AG09319 (cell line): Measurements from ENCODE around the gene SERPINA1.

Source experiments
- DNase-seq: peaks from one replicate; pipeline ENCODE4 v3.0.0-alpha.2; 2010; ENCODE audit warnings: low read depth; ENCODE audit errors: extremely low read depth
- TF ChIP-seq, protein P1 (sequence below): IDR thresholded peaks from 2 replicates; pipeline ENCODE4 v1.5.1; 2011; ENCODE audit warnings: low read depth, mild to moderate bottlenecking, inconsistent platforms, low read length, moderate library complexity

The SERPINA1 gene

DNA sequence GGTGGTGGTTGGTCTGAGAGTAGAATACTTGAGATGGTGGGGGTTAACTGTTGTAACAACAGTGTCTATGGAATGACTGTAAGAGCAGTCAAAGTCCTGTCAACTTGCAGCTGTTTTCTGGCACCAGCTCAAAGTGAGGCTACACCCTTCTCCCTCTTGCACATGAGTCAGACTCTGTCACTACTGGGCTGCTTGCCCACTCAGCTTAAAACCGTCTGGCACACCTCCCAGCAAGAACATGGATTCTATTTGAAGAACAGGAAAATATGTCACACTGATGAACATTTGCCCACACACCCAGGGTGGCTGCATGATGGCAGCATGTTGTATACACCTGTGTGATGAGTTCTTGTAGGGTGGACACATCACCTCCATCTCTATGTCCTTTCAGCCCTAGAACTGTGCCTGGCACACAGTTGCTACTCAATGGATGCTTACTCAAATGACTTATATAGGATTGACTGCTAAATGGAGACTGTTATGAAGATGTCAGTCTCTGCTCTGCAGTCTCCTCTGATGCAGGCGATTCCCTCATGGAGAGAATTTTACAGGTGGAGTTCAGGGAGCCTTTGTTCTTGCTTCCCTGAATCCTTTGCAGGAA lies 46.0 kb downstream of the SERPINA1 start:
- peak; percentile 98 for DNase-seq
- TF ChIP-seq, protein P1, sequence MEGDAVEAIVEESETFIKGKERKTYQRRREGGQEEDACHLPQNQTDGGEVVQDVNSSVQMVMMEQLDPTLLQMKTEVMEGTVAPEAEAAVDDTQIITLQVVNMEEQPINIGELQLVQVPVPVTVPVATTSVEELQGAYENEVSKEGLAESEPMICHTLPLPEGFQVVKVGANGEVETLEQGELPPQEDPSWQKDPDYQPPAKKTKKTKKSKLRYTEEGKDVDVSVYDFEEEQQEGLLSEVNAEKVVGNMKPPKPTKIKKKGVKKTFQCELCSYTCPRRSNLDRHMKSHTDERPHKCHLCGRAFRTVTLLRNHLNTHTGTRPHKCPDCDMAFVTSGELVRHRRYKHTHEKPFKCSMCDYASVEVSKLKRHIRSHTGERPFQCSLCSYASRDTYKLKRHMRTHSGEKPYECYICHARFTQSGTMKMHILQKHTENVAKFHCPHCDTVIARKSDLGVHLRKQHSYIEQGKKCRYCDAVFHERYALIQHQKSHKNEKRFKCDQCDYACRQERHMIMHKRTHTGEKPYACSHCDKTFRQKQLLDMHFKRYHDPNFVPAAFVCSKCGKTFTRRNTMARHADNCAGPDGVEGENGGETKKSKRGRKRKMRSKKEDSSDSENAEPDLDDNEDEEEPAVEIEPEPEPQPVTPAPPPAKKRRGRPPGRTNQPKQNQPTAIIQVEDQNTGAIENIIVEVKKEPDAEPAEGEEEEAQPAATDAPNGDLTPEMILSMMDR = no peak

DNA sequence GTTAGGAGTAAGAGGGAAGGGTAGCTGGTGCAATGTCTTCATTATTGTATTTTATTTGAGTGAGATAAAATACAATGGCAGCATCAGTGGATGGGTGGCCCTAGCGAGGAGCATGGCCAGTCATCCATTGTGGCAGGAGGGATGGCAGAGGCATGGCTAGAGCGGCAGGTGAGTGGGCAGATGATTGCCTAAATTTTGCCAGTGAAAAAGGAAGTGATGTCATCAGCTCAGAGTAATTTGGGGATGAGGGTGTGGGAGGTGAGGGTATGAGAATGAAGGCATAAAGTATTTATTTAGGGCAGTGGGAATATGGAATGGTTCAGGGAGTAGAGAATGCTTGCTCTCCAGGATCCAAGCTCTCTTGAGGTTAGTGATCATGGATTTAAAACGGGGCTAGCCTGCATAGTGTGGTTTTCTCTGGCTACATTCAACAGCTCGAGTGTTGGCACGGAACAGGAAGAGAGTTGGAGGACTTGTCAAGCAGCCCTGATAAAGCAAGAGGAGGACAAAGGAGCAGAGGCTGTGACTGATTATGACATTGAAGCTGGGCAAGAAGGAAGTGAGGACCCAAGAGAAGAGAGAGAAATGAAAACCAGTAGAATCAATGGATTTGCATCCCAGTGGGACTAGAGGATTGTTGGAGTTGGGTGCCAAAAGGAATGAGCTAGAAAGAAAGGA lies 46.6 kb downstream of the SERPINA1 start:
- no peak for DNase-seq
- TF ChIP-seq, protein P1 = no peak

DNA sequence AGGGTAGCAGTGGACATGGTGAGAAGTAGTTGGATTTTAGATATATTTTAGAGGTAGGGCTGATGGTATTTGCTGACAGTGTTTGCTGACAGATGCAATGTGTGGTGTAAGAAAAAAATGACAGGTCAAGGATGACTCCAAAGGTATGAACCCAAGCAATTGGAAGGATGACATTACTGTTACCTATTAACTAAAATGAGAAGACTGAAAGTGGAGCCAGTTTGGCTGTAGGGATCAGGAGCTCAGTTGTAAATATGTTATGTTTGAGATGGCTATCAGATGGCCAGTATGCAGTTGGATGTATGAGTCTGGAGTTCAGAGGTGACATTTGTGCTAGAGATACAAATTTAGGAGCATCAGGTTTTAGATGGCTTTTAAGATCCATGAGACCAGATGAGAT lies 47.9 kb downstream of the SERPINA1 start:
- TF ChIP-seq, protein P1 = no peak
- no peak for DNase-seq

DNA sequence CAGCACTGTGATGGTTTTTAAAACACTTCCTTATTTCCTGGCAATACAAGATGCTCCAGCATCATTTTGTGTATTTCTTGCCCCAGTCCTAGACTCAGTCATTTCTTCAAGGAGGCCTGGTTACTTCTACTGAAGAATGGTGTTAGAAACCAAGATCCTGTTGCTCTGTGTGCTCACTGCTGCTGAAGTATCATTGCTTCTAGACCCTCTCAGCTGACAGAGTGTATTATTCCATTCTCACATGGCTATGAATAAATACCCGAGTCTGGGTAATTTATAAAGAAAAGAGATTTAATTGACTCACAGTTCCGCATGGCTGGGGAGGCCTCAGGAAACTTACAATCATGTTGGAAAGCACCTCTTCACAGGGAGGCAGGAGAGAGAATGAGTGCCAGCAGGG lies 50.4 kb downstream of the SERPINA1 start:
- TF ChIP-seq, protein P1 = no peak
- no peak for DNase-seq

- no peak for DNase-seq
- TF ChIP-seq, protein P1 = no peak
Observed at GRCh38 chr14:94337274-94337673, 51.1 kb downstream of the SERPINA1 start.

DNA sequence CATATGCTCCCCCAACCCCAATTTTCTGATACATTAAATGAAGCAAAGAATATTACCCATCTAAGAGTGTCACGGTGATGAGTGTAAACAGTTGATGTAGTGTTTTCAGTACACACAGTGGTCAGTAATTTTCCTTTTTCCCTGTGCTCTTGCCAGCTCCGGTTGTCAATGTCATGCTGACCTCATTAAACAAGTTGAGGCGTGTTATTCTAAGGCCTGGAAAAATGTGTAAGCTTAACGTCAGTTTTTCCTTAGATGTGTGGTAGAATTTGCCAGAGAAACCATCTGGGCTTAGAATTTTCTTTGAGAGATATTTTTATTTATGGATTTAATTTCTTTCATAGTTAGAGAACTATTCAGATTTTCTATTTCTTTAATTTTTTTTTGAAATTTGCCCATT lies 53.5 kb downstream of the SERPINA1 start:
- DNase-seq = no peak
- TF ChIP-seq, protein P1 = no peak

DNA sequence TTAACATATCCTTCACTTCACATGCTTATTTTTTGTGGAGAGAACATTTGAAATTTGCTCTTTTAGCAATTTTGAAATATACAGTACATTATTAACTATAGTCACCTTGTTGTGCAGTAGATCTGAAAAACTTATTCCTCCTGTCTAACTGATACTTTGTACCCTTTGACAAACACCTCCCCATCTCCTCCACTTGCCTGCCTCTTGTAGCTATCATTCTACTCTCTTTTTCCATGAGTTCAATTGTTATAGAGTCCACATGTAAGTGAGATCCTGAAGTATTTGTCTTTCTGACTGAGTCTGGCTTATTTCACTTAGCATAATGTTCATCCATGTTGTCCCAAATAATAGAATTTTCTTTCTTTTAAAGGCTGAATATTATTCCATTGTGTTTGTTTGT lies 55.8 kb downstream of the SERPINA1 start:
- TF ChIP-seq, protein P1 = no peak
- no peak for DNase-seq
